Stimulated activated naive CD8-positive, alpha-beta T cell treated with anti-CD3 and anti-CD28 coated beads, Interleukin-15, Interleukin-2, amounts not matched to agents 100 ng/mL and 50 ng/mL, for 24 hours (primary cell): ENCODE measurements around the gene RAB3IL1.
"Not testable (repeated sequence)": the region's sequence is repeated elsewhere in the genome, so short reads cannot be mapped to it uniquely, and the experiment has no call there.

Experiments
- H3K27ac Mint-ChIP-seq: one replicate; pipeline ENCODE4 v1.8.0; 2021; ENCODE audit warnings: mild to moderate bottlenecking, mixed read lengths
- H3K27me3 Mint-ChIP-seq: one replicate; pipeline ENCODE4 v1.8.0; 2021; ENCODE audit warnings: mixed read lengths
- H3K36me3 Mint-ChIP-seq: one replicate; pipeline ENCODE4 v1.8.0; 2021; ENCODE audit warnings: low read depth, mixed read lengths
- H3K4me1 Mint-ChIP-seq: one replicate; pipeline ENCODE4 v1.8.0; 2021; ENCODE audit warnings: low read depth, mixed read lengths
- H3K4me3 Mint-ChIP-seq: one replicate; pipeline ENCODE4 v1.8.0; 2021; ENCODE audit warnings: mild to moderate bottlenecking, mixed read lengths
- H3K9me3 Mint-ChIP-seq: one replicate; pipeline ENCODE4 v1.8.0; 2021; ENCODE audit warnings: mixed read lengths

Gene RAB3IL1

GRCh38 chr11:61892085-61892370 lies 25.3 kb downstream of the RAB3IL1 start:
- Mint-ChIP-seq H3K9me3 (no peaks in the 10 kb centered on the region), H3K27ac (no peak overlapping the region), H3K36me3 (no peaks in the 10 kb centered on the region), H3K27me3 (no peaks in the 10 kb centered on the region), H3K4me3 (peak overlapping the region; percentile 66), H3K4me1 (peaks cover 2% of the 10 kb centered on the region)

DNA sequence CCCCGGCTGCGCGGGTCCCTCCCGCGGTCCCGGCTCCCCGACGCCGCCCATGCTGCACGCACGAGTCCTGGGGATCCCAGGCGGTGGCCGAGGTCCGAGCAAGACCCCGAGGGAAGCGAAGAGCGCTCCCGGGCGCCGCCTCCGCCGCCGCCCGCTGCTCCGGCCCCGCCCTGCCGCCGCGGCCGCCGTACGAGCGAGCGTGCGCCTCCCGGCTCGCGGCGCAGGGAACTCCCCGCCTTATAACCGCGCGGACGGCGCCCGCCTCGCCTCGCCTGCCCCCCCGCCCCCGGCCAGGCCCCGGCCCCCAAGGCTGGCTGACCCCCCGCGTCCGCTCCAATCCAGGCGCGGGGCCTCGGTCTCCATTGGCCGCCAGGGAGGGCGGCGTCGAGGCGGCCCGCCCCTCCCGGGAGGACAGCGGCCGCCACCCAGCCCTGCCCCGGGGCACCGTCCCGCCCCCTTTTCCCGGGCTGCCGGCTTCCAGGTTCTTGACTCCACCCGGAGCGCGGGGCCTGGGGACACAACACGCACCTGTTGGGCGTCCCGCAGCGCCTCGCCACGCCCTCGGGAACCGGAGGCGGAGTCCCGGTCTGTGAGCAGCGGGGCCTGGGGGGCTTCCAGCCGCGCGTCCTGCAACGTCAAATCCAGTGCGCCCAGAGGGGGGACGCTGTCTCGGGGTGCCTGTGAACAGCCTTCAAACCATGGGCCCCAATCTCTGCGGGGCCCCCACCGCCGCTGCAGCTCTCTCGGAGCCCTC lies 25.9 kb downstream of the RAB3IL1 start, which contains the start of gene FADS3:
FADS3 (minus strand) TSS at position 215 of the 754 bp plus-strand sequence; CDS start at position 51, 164 bp downstream.
- H3K4me1 Mint-ChIP-seq = peaks cover 2% of the 10 kb centered on the region
- H3K27ac Mint-ChIP-seq = no peak within 1 kb of the TSS
- no peaks in the 10 kb centered on the region for H3K9me3 Mint-ChIP-seq
- no peaks in the 10 kb centered on the region for H3K27me3 Mint-ChIP-seq
- H3K4me3 Mint-ChIP-seq = peak within 1 kb of the TSS; percentile 77
- H3K36me3 Mint-ChIP-seq = no peaks in the 10 kb centered on the region

- peaks cover 2% of the 10 kb centered on the region for H3K4me1 Mint-ChIP-seq
- H3K4me3 Mint-ChIP-seq = peak overlapping the region; percentile 77
- no peak overlapping the region for H3K27ac Mint-ChIP-seq
- H3K9me3 Mint-ChIP-seq = no peaks in the 10 kb centered on the region
- H3K27me3 Mint-ChIP-seq = no peaks in the 10 kb centered on the region
- H3K36me3 Mint-ChIP-seq = no peaks in the 10 kb centered on the region
Observed at GRCh38 chr11:61890529-61891330, 26.6 kb downstream of the RAB3IL1 start.

DNA sequence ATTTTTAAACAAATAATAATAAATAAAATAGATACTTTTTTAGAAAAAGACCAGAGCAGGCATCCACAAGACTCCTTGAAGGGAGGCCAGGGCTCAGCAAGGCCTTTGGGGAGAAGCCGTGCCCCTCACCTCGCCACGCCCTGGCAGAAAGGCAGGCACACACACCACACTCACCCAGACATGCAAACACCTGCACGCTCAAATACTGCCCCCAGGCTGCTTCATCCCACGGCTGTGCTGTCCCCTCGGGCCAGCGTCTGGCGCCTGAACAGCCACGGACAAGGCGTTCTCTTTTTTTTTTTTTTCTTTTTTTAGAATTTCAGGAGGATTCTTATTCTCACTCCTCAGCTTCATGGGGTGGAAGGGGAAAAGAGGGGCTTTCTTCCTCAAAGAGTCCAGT lies 27.5 kb downstream of the RAB3IL1 start:
- H3K9me3 Mint-ChIP-seq = no peaks in the 10 kb centered on the region
- no peak overlapping the region for H3K4me3 Mint-ChIP-seq
- no peak overlapping the region for H3K27ac Mint-ChIP-seq
- H3K36me3 Mint-ChIP-seq = no peaks in the 10 kb centered on the region
- H3K27me3 Mint-ChIP-seq = no peaks in the 10 kb centered on the region
- peaks cover 2% of the 10 kb centered on the region for H3K4me1 Mint-ChIP-seq

DNA sequence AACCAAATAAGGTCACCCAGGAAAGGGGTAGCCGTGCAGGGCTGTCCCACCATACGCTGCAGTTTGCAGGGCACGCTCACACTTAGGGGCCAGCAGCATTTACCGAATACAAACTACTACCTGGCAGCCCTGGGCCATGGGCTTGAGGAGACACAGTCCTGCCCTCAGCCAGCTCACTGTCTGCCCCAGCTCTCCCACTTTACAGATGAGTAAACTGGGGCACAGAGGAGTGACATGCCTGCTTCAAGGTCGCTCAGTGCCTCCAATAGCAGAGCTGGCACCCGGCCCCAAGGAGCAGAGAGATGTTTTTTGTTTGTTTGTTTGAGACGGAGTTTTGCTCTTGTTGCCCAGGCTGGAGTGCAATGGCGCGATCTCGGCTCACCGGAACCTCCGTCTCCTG lies 28.8 kb downstream of the RAB3IL1 start:
- H3K4me3 Mint-ChIP-seq = no peak overlapping the region
- H3K27ac Mint-ChIP-seq = no peak overlapping the region
- H3K27me3 Mint-ChIP-seq = no peaks in the 10 kb centered on the region
- H3K36me3 Mint-ChIP-seq = no peaks in the 10 kb centered on the region
- no peaks in the 10 kb centered on the region for H3K9me3 Mint-ChIP-seq
- peaks cover 2% of the 10 kb centered on the region for H3K4me1 Mint-ChIP-seq

DNA sequence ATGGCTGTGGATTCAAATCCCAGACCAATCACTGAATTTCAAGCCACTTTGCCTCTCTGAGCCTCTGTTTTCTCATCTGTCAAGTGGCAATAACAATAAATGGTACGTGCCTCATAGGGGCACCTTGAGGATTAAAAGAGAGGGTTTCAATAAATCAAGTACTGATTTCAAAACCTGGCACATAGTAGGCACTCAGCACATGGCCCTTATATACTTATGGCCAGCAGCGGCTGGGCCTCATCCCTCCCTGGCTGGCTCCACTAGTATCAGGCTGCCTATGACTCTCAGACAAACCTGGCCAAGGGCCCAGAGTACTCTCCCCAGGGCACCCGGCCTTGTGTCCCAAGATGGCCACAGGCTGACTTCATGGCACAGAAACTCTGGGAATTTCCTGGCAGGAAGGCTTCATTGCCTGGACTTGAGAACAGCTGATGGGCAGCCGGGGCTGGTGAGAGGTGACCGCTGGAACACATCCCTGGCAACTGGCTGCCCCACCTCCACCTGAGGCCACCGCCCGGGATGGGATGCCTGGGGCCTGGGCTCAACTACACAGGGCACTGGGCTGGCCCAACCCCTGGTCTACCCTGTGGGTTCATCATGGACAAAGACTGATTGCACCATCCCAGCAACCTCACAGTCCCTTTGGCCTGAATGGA lies 29.4 kb downstream of the RAB3IL1 start:
- no peaks in the 10 kb centered on the region for H3K27me3 Mint-ChIP-seq
- H3K36me3 Mint-ChIP-seq = no peaks in the 10 kb centered on the region
- H3K4me3 Mint-ChIP-seq = no peak overlapping the region
- peaks cover 2% of the 10 kb centered on the region for H3K4me1 Mint-ChIP-seq
- H3K9me3 Mint-ChIP-seq = no peaks in the 10 kb centered on the region
- H3K27ac Mint-ChIP-seq = no peak overlapping the region

DNA sequence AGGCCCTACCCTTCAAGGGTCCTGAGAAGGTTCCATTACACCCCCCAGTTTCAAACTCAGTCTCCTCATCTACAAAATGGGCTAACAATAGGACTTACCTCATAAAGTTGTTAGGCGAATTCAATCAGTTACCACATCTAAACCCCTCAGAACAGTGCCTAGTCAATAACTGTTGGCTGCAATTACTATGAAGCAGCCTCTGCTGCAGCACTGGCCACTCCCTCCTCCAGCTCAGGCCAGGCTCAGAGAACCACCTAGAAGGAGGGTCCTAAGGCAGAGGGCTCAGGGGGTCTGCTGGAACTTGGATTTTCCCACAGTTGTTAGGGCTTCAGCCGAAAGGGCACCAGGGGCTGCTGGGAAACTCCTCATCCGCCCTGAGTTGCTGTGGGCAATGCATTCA lies 30.7 kb downstream of the RAB3IL1 start:
- Mint-ChIP-seq H3K27me3 (no peaks in the 10 kb centered on the region), H3K9me3 (no peaks in the 10 kb centered on the region), H3K36me3 (no peaks in the 10 kb centered on the region), H3K4me3 (no peak overlapping the region), H3K27ac (no peak overlapping the region), H3K4me1 (peaks cover 2% of the 10 kb centered on the region)

- Mint-ChIP-seq H3K4me3 (no peak overlapping the region), H3K36me3 (no peaks in the 10 kb centered on the region), H3K9me3 (no peaks in the 10 kb centered on the region), H3K27me3 (no peaks in the 10 kb centered on the region), H3K27ac (no peak overlapping the region), H3K4me1 (peaks cover 2% of the 10 kb centered on the region)
Observed at GRCh38 chr11:61885784-61886580, 31.4 kb downstream of the RAB3IL1 start.

DNA sequence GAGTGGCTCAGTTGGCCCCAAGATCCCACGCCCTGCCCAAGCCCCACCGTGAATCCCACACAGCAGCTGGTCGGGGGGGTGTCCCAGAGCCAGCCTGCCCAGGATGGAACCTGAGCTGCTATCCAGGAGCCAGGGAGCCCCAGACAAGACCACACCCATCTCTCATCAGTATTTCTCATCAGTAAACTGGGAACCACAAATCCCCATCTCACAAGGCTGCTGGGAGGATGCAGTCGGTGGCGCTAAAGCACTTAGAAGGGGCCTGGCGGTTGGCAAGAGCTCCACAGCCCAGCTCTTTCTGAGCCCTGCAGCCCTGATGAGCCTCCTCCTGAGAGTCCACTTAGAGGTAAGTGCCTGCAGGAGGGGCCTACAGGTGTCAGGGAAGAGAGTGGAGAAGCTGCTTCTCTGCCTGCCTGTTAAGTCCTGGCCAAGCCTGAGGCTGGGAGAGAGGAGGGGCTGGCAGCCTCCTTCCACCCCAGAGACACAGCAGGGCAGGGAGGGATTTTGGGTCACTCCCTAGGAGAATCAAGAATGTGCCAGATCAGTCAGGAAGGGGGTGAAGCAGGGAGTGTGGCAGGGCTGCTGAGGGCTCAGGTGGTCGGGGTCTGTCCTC lies 32.1 kb downstream of the RAB3IL1 start:
- H3K9me3 Mint-ChIP-seq = no peaks in the 10 kb centered on the region
- H3K27me3 Mint-ChIP-seq = no peaks in the 10 kb centered on the region
- H3K27ac Mint-ChIP-seq = no peak overlapping the region
- peaks cover 5% of the 10 kb centered on the region for H3K4me1 Mint-ChIP-seq
- H3K4me3 Mint-ChIP-seq = no peak overlapping the region
- H3K36me3 Mint-ChIP-seq = no peaks in the 10 kb centered on the region

DNA sequence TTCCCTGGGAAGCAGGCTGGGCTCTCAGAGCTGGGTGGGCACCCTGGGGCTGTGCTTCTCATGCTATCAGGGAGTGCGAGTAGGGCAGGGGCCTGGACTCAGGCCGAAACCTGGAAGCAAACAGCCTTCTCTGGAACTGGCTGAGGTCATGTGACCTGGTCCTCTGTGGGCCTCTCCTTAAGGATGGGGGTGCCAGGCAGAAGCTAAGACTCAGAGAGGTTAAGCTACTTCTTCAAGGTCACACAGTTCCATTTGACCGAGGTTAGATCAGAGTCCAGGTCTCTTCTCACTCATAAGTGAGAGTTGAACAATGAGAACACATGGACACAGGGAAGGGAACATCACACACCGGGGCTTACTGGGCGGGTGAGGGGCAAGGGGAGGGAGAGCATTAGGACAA lies 33.4 kb downstream of the RAB3IL1 start:
- peaks cover 3% of the 10 kb centered on the region for H3K4me1 Mint-ChIP-seq
- no peaks in the 10 kb centered on the region for H3K9me3 Mint-ChIP-seq
- H3K27ac Mint-ChIP-seq = no peak overlapping the region
- no peaks in the 10 kb centered on the region for H3K36me3 Mint-ChIP-seq
- H3K4me3 Mint-ChIP-seq = no peak overlapping the region
- H3K27me3 Mint-ChIP-seq = no peaks in the 10 kb centered on the region

- H3K4me1 Mint-ChIP-seq = peaks cover 3% of the 10 kb centered on the region
- no peaks in the 10 kb centered on the region for H3K27me3 Mint-ChIP-seq
- no peak overlapping the region for H3K27ac Mint-ChIP-seq
- no peaks in the 10 kb centered on the region for H3K36me3 Mint-ChIP-seq
- no peaks in the 10 kb centered on the region for H3K9me3 Mint-ChIP-seq
- H3K4me3 Mint-ChIP-seq = no peak overlapping the region
Observed at GRCh38 chr11:61883327-61883726, 34.0 kb downstream of the RAB3IL1 start.

DNA sequence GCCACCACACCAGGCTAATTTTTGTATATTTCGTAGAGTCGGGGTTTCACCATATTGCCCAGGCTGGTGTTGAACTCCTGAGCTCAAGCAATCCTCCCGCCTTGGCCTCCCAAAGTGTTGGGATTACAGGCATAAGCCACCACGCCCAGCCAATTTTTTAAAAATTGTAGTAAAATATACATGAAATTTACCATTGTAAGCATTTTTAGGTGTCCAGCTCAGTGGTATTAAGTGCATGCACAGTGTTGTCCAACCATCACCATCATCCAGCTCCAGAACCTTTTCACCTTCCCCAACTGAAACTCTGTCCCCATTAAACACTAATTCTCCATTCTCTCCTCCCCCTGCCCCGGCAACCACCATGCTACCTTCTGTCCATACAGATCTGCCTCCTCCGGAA lies 34.5 kb downstream of the RAB3IL1 start:
- no peaks in the 10 kb centered on the region for H3K27me3 Mint-ChIP-seq
- H3K4me1 Mint-ChIP-seq = peaks cover 3% of the 10 kb centered on the region
- H3K27ac Mint-ChIP-seq = no peak overlapping the region
- no peaks in the 10 kb centered on the region for H3K9me3 Mint-ChIP-seq
- H3K4me3 Mint-ChIP-seq = no peak overlapping the region
- no peaks in the 10 kb centered on the region for H3K36me3 Mint-ChIP-seq

- H3K36me3 Mint-ChIP-seq, H3K27ac Mint-ChIP-seq, H3K9me3 Mint-ChIP-seq, H3K27me3 Mint-ChIP-seq, H3K4me3 Mint-ChIP-seq, H3K4me1 Mint-ChIP-seq: not testable (repeated sequence)
Observed at GRCh38 chr11:61882267-61882666, 35.1 kb downstream of the RAB3IL1 start.

GRCh38 chr11:61881397-61881796 lies 36.0 kb downstream of the RAB3IL1 start:
- no peaks in the 10 kb centered on the region for H3K36me3 Mint-ChIP-seq
- no peaks in the 10 kb centered on the region for H3K27me3 Mint-ChIP-seq
- no peak overlapping the region for H3K27ac Mint-ChIP-seq
- peaks cover 3% of the 10 kb centered on the region for H3K4me1 Mint-ChIP-seq
- H3K4me3 Mint-ChIP-seq = no peak overlapping the region
- no peaks in the 10 kb centered on the region for H3K9me3 Mint-ChIP-seq
